Fibroblast of the aortic adventitia (primary cell): ENCODE data around the gene WT1. TPM values are rescaled to one million over a fixed set of nuclear protein-coding genes. Genes with fewer than 3 reads are reported as not detected.

Experiments used
- DNase-seq: peaks from one replicate; pipeline ENCODE4 v3.0.0-alpha.2; 2010; ENCODE audit warnings: low read depth
- H3K4me3 ChIP-seq: 2 replicates; pipeline ENCODE4 v1.5.1; 2011; ENCODE audit warnings: low read depth, mild to moderate bottlenecking, control low read depth, low read length, moderate library complexity
- CTCF ChIP-seq: IDR thresholded peaks from 2 replicates; pipeline ENCODE4 v1.5.1; 2011; ENCODE audit warnings: mild to moderate bottlenecking, low read length, control low read depth, inconsistent platforms; ENCODE audit not compliant: insufficient read depth
- total RNA-seq: library from RNA; depleted of rRNA; stranded (reverse); fragments of >200 nt; gene quantifications from 2 replicates; pipeline ENCODE4 v1.2.3, GENCODE V29; 2012; ENCODE audit warnings: low replicate concordance

The WT1 gene
- total RNA-seq, 1 donor: 0.27 TPM

DNA sequence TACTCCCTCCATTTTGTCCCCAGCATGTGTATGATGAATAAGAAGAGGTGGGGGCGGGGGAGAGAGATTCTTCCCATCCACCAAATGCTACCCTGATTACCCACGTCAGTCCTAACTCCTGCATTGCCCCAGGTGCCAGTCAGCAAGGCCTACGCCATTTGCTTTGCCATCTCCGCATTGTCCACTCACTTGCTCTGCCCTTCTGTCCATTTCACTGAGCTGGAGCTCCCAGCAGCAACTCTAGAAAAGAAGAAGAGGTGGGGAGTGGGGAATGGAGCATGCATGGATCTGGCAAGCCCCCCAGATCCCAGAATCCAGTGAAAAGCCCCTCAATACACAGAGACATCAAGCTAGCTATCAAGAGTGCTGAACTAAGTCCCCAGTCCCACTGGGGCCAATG, 19.0 kb downstream of the WT1 start:
- no peak overlapping the region for H3K4me3 ChIP-seq
- no peak for DNase-seq
- no peak for TF ChIP-seq CTCF

DNA sequence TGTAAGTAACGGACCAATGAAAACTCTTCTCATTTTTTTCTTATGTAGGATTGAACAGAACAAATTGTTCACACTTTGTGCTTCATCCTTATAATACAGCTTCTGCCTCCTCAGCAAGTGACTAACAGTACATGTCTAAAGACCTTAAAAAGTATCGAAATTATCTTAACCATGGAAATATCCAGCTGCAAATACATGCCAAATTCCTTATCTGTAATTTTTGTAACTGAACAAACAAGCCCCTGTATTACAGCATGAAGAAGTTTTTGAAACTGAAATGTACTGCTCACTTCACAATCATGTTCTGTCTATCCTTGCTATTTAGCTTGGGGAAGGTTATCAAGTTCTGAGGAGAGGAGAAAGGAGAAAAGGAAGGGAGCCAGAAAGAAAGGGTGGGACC, 20.4 kb downstream of the WT1 start:
- no peak overlapping the region for H3K4me3 ChIP-seq
- no peak for TF ChIP-seq CTCF
- no peak for DNase-seq

- no peak overlapping the region for H3K4me3 ChIP-seq
- DNase-seq: no peak
- TF ChIP-seq CTCF: no peak
Observed at GRCh38 chr11:32411942-32412615, 23.3 kb downstream of the WT1 start.

- TF ChIP-seq CTCF: no peak
- DNase-seq: no peak
- H3K4me3 ChIP-seq: no peak overlapping the region
Observed at GRCh38 chr11:32405592-32405991, 29.7 kb downstream of the WT1 start.

GRCh38 chr11:32402836-32403235, 32.5 kb downstream of the WT1 start:
- H3K4me3 ChIP-seq: no peak overlapping the region
- TF ChIP-seq CTCF: no peak
- no peak for DNase-seq

GRCh38 chr11:32400670-32401369, 34.5 kb downstream of the WT1 start:
- DNase-seq: peak; percentile 19
- no peak for TF ChIP-seq CTCF
- H3K4me3 ChIP-seq: no peak overlapping the region
